D721Med (cell line): Measurements from ENCODE around the gene GRID2.

Experiments
- DNase-seq: peaks from one replicate; pipeline ENCODE4 v3.0.0; 2011; ENCODE audit warnings: low spot score; ENCODE audit not compliant: insufficient read length
- FAIRE-seq: peaks from 2 replicates; lab custom pipeline; 2011; peaks lifted over from hg19 to GRCh38; lab: Jason Lieb, UNC
- TF ChIP-seq, protein P1 (sequence below): IDR thresholded peaks from 2 replicates; pipeline ENCODE4 v1.5.1; 2012; ENCODE audit warnings: mild to moderate bottlenecking, control low read depth; ENCODE audit not compliant: insufficient read depth; ENCODE audit errors: missing control alignments

The GRID2 gene

DNA sequence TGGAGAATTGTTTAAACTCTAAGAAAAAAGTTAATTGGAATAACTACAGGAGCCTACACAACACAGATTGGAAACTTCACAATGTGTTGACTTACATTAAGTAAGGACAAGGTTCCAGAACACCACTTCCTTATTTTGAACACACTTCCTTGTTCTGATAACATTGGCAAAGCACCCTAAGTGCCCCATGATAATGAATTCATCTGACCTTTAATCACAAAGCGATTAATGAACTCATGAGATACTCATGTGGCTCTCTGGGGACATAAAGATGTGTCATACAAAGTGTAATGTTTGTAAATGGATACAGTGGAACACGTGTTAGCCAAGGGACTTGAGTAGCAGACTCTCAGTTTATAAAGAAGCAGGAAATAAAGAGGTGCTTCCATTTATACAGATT is 1455.7 kb downstream of the GRID2 start:
- FAIRE-seq (no peak), DNase-seq (no peak)
- TF ChIP-seq, protein P1, sequence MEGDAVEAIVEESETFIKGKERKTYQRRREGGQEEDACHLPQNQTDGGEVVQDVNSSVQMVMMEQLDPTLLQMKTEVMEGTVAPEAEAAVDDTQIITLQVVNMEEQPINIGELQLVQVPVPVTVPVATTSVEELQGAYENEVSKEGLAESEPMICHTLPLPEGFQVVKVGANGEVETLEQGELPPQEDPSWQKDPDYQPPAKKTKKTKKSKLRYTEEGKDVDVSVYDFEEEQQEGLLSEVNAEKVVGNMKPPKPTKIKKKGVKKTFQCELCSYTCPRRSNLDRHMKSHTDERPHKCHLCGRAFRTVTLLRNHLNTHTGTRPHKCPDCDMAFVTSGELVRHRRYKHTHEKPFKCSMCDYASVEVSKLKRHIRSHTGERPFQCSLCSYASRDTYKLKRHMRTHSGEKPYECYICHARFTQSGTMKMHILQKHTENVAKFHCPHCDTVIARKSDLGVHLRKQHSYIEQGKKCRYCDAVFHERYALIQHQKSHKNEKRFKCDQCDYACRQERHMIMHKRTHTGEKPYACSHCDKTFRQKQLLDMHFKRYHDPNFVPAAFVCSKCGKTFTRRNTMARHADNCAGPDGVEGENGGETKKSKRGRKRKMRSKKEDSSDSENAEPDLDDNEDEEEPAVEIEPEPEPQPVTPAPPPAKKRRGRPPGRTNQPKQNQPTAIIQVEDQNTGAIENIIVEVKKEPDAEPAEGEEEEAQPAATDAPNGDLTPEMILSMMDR, result no peak

DNA sequence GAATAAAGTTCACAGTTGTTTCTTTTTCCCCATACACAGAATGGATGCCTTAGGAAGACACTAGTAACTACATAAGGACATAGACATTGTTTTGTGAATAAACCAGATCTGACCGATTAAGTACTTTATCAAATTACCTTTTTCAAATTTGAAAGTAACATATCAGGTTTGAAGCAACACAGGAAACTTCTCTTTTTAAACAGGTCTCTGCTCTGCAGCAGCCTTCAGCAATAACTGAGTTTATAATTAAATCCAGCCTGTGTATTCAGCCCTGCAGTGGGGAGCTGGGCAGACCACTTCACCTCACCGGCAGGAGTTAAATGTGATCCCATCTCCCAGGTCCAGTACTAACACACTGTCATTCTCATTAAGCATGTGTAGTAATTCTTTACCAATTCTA is 1456.5 kb downstream of the GRID2 start:
- DNase-seq (no peak), FAIRE-seq (no peak)
- TF ChIP-seq, protein P1, result no peak

DNA sequence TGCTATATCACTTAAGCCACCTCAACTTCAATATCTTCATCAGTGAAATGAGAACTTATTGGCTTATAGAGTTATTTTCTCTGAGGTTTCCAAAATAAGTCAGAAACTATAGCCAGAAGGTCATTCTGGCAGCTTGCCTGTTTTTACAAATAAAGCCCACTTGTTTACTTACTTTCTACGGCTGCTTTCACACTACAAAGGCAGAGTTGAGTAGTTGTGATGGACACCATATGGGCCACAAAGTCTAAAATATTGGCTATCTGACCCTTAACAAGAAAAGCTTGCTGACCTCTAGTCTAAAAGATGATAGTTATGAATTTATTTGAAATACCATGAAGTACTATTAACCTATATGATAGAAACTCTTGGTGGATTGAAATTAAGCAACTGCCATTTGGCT is 1457.5 kb downstream of the GRID2 start:
- TF ChIP-seq, protein P1, result no peak
- FAIRE-seq (no peak), DNase-seq (no peak)

DNA sequence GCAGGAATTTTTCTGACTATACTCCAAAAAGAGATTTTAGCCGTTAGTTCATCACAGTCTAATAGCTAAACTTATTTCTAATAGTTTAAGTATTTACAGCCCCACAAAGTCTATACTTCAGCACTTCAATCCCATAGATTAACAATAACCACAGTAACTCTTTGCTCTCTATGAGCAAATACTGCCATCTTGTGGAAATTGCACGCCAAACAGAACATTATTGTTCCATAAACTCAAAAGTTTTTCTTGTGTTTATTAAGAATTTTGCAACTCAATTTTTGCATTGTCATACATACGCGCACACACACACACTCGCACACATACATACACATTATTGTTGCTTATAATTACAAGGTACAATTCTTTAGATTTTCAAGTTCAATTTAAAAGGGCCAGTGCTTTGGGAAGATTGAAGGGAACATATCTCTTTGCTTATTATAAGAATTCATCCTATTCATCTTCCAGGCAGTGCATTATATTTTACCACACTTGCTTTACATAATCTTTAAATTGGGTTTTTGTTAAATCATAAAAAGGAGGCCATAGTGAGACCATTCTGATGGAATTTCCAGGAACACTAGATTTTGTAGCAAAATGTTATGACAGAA is 1461.0 kb downstream of the GRID2 start:
- TF ChIP-seq, protein P1, result peak; percentile 88
- FAIRE-seq (peak; percentile 77), DNase-seq (no peak)

DNA sequence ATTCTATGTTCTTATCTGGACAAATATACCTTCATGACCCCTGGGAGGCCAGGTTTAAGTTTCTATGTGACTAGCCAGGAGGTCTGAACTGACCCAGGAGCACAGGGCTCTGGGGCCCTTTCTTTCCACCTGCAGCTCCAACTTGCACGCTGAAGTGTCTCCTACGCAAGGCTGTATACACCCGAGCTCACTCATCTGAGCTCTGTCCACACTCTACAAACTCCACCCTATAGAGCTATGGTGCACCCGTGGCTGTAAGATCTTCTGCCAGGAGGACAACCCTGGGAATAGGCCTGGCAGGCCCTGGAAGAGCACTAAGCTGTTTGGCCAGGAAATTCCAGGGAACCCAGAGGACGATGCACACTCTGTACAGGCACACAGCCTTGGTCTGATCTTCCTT is 1464.2 kb downstream of the GRID2 start:
- no peak for DNase-seq
- TF ChIP-seq, protein P1, result no peak
- no peak for FAIRE-seq

DNA sequence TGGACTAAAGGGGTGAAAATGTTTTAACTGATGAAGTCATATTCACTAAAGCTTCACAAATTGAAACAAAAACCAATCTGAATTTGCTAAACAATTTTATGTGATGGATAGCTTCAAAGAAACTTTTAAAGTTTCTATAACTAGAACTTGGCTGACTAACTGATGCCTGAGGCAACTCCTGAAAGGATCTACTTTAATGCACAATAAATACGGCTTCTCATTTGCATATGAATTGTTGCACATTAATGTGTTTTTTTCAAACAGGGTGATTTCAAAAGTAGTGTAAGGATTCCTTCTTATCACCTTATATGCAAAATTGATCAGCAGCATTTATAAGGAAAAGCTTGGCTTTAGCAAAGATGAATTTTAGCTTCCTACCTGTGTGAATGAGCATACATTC is 1466.4 kb downstream of the GRID2 start:
- no peak for FAIRE-seq
- TF ChIP-seq, protein P1, result no peak
- DNase-seq, result no peak

DNA sequence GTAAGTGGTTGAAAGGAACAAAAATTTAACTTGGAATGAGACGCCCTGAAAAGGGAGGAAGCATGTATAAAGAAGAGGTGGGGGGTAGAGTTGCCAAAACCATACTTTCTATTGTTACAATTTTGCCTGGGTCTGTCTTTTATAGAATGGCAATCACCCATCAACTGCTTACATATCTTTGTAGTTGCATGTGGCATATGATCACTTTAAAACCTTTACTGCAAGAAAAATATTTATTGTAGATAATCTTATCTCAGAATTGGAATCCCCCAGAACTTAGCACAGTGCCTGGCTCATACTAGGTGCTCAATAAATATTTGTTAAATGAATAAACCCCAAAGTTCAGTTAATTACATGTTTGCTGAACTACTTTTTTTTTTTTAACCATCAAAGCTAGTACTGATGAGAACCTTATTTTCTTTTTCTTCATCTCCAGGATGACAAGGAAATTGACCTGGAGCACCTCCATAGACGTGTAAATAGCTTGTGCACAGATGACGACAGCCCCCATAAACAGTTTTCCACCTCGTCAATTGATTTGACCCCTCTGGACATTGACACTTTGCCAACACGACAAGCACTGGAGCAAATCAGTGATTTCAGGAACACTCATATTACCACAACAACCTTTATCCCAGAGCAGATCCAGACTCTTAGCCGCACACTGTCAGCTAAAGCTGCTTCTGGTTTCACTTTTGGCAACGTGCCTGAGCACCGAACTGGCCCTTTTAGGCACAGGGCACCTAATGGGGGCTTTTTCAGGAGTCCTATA is 1468.1 kb downstream of the GRID2 start:
- TF ChIP-seq, protein P1, result no peak
- no peak for DNase-seq
- FAIRE-seq, result no peak
